Measurements from ENCODE around the gene FOS. TPM values are rescaled to one million over a fixed set of nuclear protein-coding genes. Genes with fewer than 3 reads are reported as not detected.
A peak's percentile ranks its signal among the peaks of the same experiment; 100 is the strongest.

Gene FOS
- total and polyA plus RNA-seq, 2 of the 13 experiments (the other 11 are each of a cell fraction or from before 2014, with no cell fraction given): 15.9 to 24.2 TPM

- TF ChIP-seq ARID5B (CRISPR knock-in tag; IDR thresholded peaks at IDR 0.05) (peak; percentile 66), ZNF383 (CRISPR knock-in tag; IDR thresholded peaks at IDR 0.05; ENCODE audit: borderline replicate concordance) (0 out of 2 replicates have a peak, but pooled peaks have one; percentile 36), MAZ (IDR thresholded peaks at IDR 0.05; ENCODE audit: borderline replicate concordance, low read depth, low read length) (0 out of 2 replicates have a peak, but pooled peaks have one; percentile 30), MAZ (CRISPR knock-in tag; IDR thresholded peaks at IDR 0.05; ENCODE audit: low read depth) (peak; percentile 71; the same call in 1 of the 2 replicates), ZNF24 (IDR thresholded peaks at IDR 0.05) (no peak), ZBTB26 (CRISPR knock-in tag; IDR thresholded peaks at IDR 0.05; ENCODE audit: borderline replicate concordance) (peak; percentile 93), RARA (CRISPR knock-in tag; IDR thresholded peaks at IDR 0.05) (peak; percentile 17; the same call in 1 of the 2 replicates), KAT8 (CRISPR knock-in tag; IDR thresholded peaks at IDR 0.05) (peak; percentile 71), ZNF777 (CRISPR knock-in tag; IDR thresholded peaks at IDR 0.05) (no peak), ZKSCAN5 (CRISPR knock-in tag; IDR thresholded peaks at IDR 0.05) (0 out of 2 replicates have a peak, but pooled peaks have one; percentile 40), HOMEZ (CRISPR knock-in tag; IDR thresholded peaks at IDR 0.05; ENCODE audit: low read depth) (peak; percentile 44; the same call in 1 of the 2 replicates), ZNF232 (CRISPR knock-in tag; IDR thresholded peaks at IDR 0.05; ENCODE audit: borderline replicate concordance) (peak; percentile 22; the same call in 1 of the 2 replicates), FOXA3 (CRISPR knock-in tag; IDR thresholded peaks at IDR 0.05) (peak; percentile 52), ZNF605 (CRISPR knock-in tag; IDR thresholded peaks at IDR 0.05) (peak; percentile 66; the same call in 1 of the 2 replicates), ZNF720 (CRISPR knock-in tag; IDR thresholded peaks at IDR 0.05) (no peak), ZNF441 (CRISPR knock-in tag; IDR thresholded peaks at IDR 0.05; ENCODE audit: borderline replicate concordance) (no peak; the same call in 1 of the 2 replicates), ZNF563 (CRISPR knock-in tag; IDR thresholded peaks at IDR 0.05) (no peak; the same call in 1 of the 2 replicates), KLF16 (CRISPR knock-in tag; IDR thresholded peaks at IDR 0.05) (peak in 1 of 2 experiments; percentile 71; a peak in 2 of 4 replicates), ZNF367 (CRISPR knock-in tag; IDR thresholded peaks at IDR 0.05; ENCODE audit: borderline replicate concordance) (no peak), SP1 (IDR thresholded peaks at IDR 0.05) (no peak), SP1 (CRISPR knock-in tag; IDR thresholded peaks at IDR 0.05) (peak; percentile 90), GABPB1 (CRISPR knock-in tag; IDR thresholded peaks at IDR 0.05) (peak; percentile 68), ATF4 (CRISPR knock-in tag; IDR thresholded peaks at IDR 0.05) (0 out of 4 replicates have a peak, but pooled peaks of 1 of the 2 experiments have one; percentile 45)
Measured at GRCh38 chr14:75258803-75259509, 19.7 kb upstream of the FOS start (continued).
